NCI-H2029 treated with DMSO at 0.1 percent for 48 hours (cell line): ENCODE data around the gene PPME1.

Experiments used
- DNase-seq: peaks from one replicate; lab custom pipeline; 2025; lab: John Stamatoyannopoulos, UW

The PPME1 gene

GRCh38 chr11:74280494-74280893 lies 109.4 kb downstream of the PPME1 start:
- DNase-seq: peak; percentile 88

- peak; percentile 56 for DNase-seq
These were observed 111.3 kb downstream of the PPME1 start for GRCh38 chr11:74282421-74282820.

GRCh38 chr11:74282914-74283371 lies 111.9 kb downstream of the PPME1 start:
- peak; percentile 44 for DNase-seq

- no peak for DNase-seq
These were observed 112.6 kb downstream of the PPME1 start for GRCh38 chr11:74283580-74284180.

GRCh38 chr11:74284466-74284865 lies 113.4 kb downstream of the PPME1 start:
- DNase-seq: no peak

- no peak for DNase-seq
These were observed 117.1 kb downstream of the PPME1 start for GRCh38 chr11:74288161-74288560.

- no peak for DNase-seq
These were observed 117.8 kb downstream of the PPME1 start for GRCh38 chr11:74288911-74289310.

GRCh38 chr11:74297484-74297883 lies 126.4 kb downstream of the PPME1 start:
- no peak for DNase-seq

- no peak for DNase-seq
These were observed 127.9 kb downstream of the PPME1 start for GRCh38 chr11:74299015-74299414.
